GM12878 (cell line): ENCODE data around the gene UBTF. TPM values are rescaled to one million over a fixed set of nuclear protein-coding genes. Genes with fewer than 3 reads are reported as not detected.

Experiments
- ATAC-seq: fragments of 200-7000 bp; cut with Tn5 transposase; 3 replicates; pipeline ENCODE4 v1.9.1; 2020; ENCODE audit warnings: mild to moderate bottlenecking, moderate library complexity
- BruUV-seq: library from RNA; stranded (reverse); fragments of 400-500 nt; replicated peaks from 2 replicates; lab custom pipeline; 2021; lab: Mats Ljungman, UMichigan
- CTCF ChIA-PET: fragments of 300-600 bp; sonication (Branson Sonifier 250); formaldehyde crosslinking; extraction: SDS; loops from one replicate; lab custom pipeline; 2021; ENCODE audit warnings: inconsistent platforms; lab: Yijun Ruan, JAX
- POLR2A ChIA-PET: fragments of 350-600 bp; formaldehyde crosslinking; extraction: SDS; loops from one replicate; lab custom pipeline; 2021; ENCODE audit warnings: inconsistent platforms; lab: Charles Lee
- RAD21 ChIA-PET: fragments of 300-600 bp; sonication (Branson Sonifier 250); formaldehyde crosslinking; loops from one replicate; lab custom pipeline; 2023; ENCODE audit warnings: antibody characterized with exemption; ENCODE audit not compliant: unreplicated experiment; lab: Charles Lee
- SMC1A ChIA-PET: fragments of 300-600 bp; sonication (Branson Sonifier 250); formaldehyde crosslinking; loops from one replicate; lab custom pipeline; 2023; ENCODE audit not compliant: unreplicated experiment, uncharacterized antibody; lab: Charles Lee
- DNase-seq: peaks from one replicate; pipeline ENCODE4 v3.0.0-alpha.2; 2011; ENCODE audit warnings: low read depth, low spot score
- FAIRE-seq: peaks from 3 replicates; lab custom pipeline; 2011; peaks lifted over from hg19 to GRCh38; lab: Jason Lieb, UNC
- H2AFZ ChIP-seq: 2 replicates; pipeline ENCODE4 v1.6.0; 2011; ENCODE audit warnings: low read depth, low read length, control low read depth; ENCODE audit not compliant: control insufficient read depth
- H3K27ac ChIP-seq: 2 replicates; pipeline ENCODE4 v1.5.1; 2011; ENCODE audit warnings: control low read depth; ENCODE audit not compliant: control insufficient read depth, insufficient read depth
- H3K27me3 ChIP-seq, 2 experiments: replicated peaks in 1 of 2; 2 replicates each; pipeline versions ENCODE4 v1.6.0 to v1.6.1; 2011; ENCODE audit warnings: low read length in 1 of 2; ENCODE audit not compliant: control insufficient read depth in 2 of 2, insufficient read depth in 2 of 2
- H3K36me3 ChIP-seq, 2 experiments: 2 replicates each; pipeline ENCODE4 v1.5.1; 2011; ENCODE audit warnings: low read length in 1 of 2; ENCODE audit not compliant: control insufficient read depth in 2 of 2, insufficient read depth in 2 of 2
- H3K4me1 ChIP-seq: 2 replicates; pipeline ENCODE4 v1.6.1; 2011; ENCODE audit warnings: mild to moderate bottlenecking, low read length, moderate library complexity, mixed read lengths; ENCODE audit not compliant: control insufficient read depth, insufficient read depth
- H3K4me2 ChIP-seq: 2 replicates; pipeline ENCODE4 v1.6.0; 2011; ENCODE audit warnings: control low read depth; ENCODE audit not compliant: control insufficient read depth, insufficient read depth
- H3K4me3 ChIP-seq: fragments of 200-600 bp; sonication (generic); 2 replicates; pipeline ENCODE4 v1.5.1; 2016
- H3K79me2 ChIP-seq: 2 replicates; pipeline ENCODE4 v1.6.0; 2011; ENCODE audit warnings: low read length; ENCODE audit not compliant: control insufficient read depth, insufficient read depth
- H3K9ac ChIP-seq: 2 replicates; pipeline ENCODE4 v1.8.0; 2011; ENCODE audit warnings: low read length, control low read depth, mixed read lengths; ENCODE audit not compliant: control insufficient read depth, insufficient read depth
- H3K9me3 ChIP-seq: replicated peaks from 3 replicates; pipeline ENCODE4 v1.5.1; 2011; ENCODE audit warnings: mild to moderate bottlenecking, low read length; ENCODE audit not compliant: control insufficient read depth, insufficient read depth
- H4K20me1 ChIP-seq: 2 replicates; pipeline ENCODE4 v1.6.0; 2011; ENCODE audit not compliant: control insufficient read depth, insufficient read depth
- ATF7 ChIP-seq: fragments of 450-650 bp; IDR thresholded peaks from 2 replicates; pipeline ENCODE4 v1.6.1; 2016; ENCODE audit warnings: low read depth, mild to moderate bottlenecking
- CEBPB ChIP-seq, 2 experiments: fragments of 150-350 bp in 1 of 2; IDR thresholded peaks; 2 replicates each; pipeline ENCODE4 v1.6.1; 2012 to 2014; ENCODE audit warnings: low read depth in 2 of 2, low read length in 2 of 2, borderline replicate concordance in 1 of 2, inconsistent platforms in 1 of 2
- CHD2 ChIP-seq: IDR thresholded peaks from 2 replicates; pipeline ENCODE4 v1.6.1; 2011; ENCODE audit warnings: low read depth, low read length, improper control_type of control experiment, borderline replicate concordance
- CUX1 ChIP-seq: IDR thresholded peaks from 2 replicates; pipeline ENCODE4 v1.6.1; 2012; ENCODE audit warnings: improper control_type of control experiment, low read depth, low read length; ENCODE audit not compliant: insufficient replicate concordance
- ESRRA ChIP-seq: IDR thresholded peaks from 2 replicates; pipeline ENCODE4 v1.6.1; 2012; ENCODE audit warnings: mild to moderate bottlenecking, low read length, improper control_type of control experiment
- IKZF2 ChIP-seq, 2 experiments: fragments of 450-650 bp; IDR thresholded peaks; 2 replicates each; pipeline ENCODE4 v1.6.1; 2017; ENCODE audit warnings: mild to moderate bottlenecking in 2 of 2, moderate library complexity in 2 of 2
- PML ChIP-seq: IDR thresholded peaks from 2 replicates; pipeline ENCODE4 v1.6.1; 2012; ENCODE audit warnings: low read length, inconsistent platforms
- RUNX3 ChIP-seq: IDR thresholded peaks from 2 replicates; pipeline ENCODE4 v1.6.1; 2012; ENCODE audit warnings: low read length, inconsistent platforms
- SIN3A ChIP-seq: IDR thresholded peaks from 2 replicates; pipeline ENCODE4 v1.6.1; 2012; ENCODE audit warnings: low read depth, low read length, improper control_type of control experiment
- YY1 ChIP-seq: IDR thresholded peaks from 2 replicates; pipeline ENCODE4 v1.6.1; 2011; ENCODE audit warnings: low read depth, mild to moderate bottlenecking, low read length
- WGBS: methylation state at CpG from one replicate; pipeline ENCODE4 v1.1.6; 2016; ENCODE audit warnings: low lambda C conversion rate; ENCODE audit not compliant: insufficient replicate concordance, insufficient coverage; ENCODE audit errors: missing lambda C conversion rate; 5-methylcytosine and 5-hydroxymethylcytosine counted together
- in situ Hi-C: fragments of 300-500 bp; cut with MboI; formaldehyde crosslinking; loops from 9 replicates; pipeline ENCODE4 v1.14.3; 2018; ENCODE audit warnings: mixed read lengths
- intact Hi-C: fragments of 100-400 bp; cut with micrococcal nuclease; formaldehyde crosslinking; loops from one replicate; pipeline ENCODE4 v1.14.2; 2022; ENCODE audit not compliant: unreplicated experiment
- polyA plus RNA-seq, 11 experiments: library from polyadenylated mRNA; depleted of rRNA in 4 of 11; unstranded in 6 of 11; stranded (reverse) in 5 of 11; fragments of >200 nt; fragmentation: Nextera tagmentation in 4 of 11; fragmentation: Illumina TruSeq in 1 of 11; extraction: Ambion mirVana in 4 of 11; extraction: Trizol in 1 of 11; gene quantifications; 1 replicate in 1 of 11; 2 replicates in 10 of 11; pipeline versions ENCODE4 v1.2.1 to v1.2.3, GENCODE V29; 2011 to 2016; ENCODE audit warnings: inconsistent platforms in 2 of 11, missing spikeins in 2 of 11, low read depth in 1 of 11
- total RNA-seq, 4 experiments: library from RNA; depleted of rRNA in 3 of 4; stranded (reverse); fragments of >200 nt in 3 of 4; fragmentation: Illumina TruSeq in 1 of 4; extraction: Trizol in 1 of 4; gene quantifications; 2 replicates each; pipeline versions ENCODE4 v1.2.1 to v1.2.3, GENCODE V29; 2013 to 2021

The UBTF gene
- total and polyA plus RNA-seq, 10 of the 15 experiments (the other 5 are each of a cell fraction or from before 2014, with no cell fraction given), result 2.2 to 124 (median 79.6) TPM

GRCh38 chr17:44216694-44217093, 2.8 kb downstream of the UBTF start:
- H3K9me3 ChIP-seq, result no peaks in the 10 kb centered on the region
- H3K36me3 ChIP-seq, result peaks cover 25 to 32% of the 10 kb centered on the region in 2 experiments
- 0 out of 2 replicates have a peak, but pooled peaks have one; percentile 21 for TF ChIP-seq PML
- TF ChIP-seq YY1, result peak; percentile 54; the same call in 1 of the 2 replicates
- TF ChIP-seq IKZF2 (IDR thresholded peaks at IDR 0.05), result no peak
- CTCF ChIA-PET, result interaction anchor here (0.6 to 3.9 kb wide), 14 partner anchors 10 to 307 kb away, joined by 3 to 43 read pairs (median 6); partner anchors contain the start of genes ATXN7L3, FAM171A2, G6PC3 and GRN
- no TSS peak for BruUV-seq
- no peaks in the 10 kb centered on the region for H3K27me3 ChIP-seq
- peaks cover 62% of the 10 kb centered on the region for H3K79me2 ChIP-seq
- H2AFZ ChIP-seq, result no peak overlapping the region
- 0% methylated on average over 5 of the region's 5 CpGs for WGBS
- no peaks in the 10 kb centered on the region for H4K20me1 ChIP-seq
- peak overlapping the region; percentile 82 for H3K4me3 ChIP-seq
- ATAC-seq, result no peak
- peaks cover 16% of the 10 kb centered on the region for H3K4me1 ChIP-seq
- RAD21 ChIA-PET, result interaction anchor here (1.1 to 2.2 kb wide), 10 partner anchors 13 to 137 kb away, joined by 3 to 10 read pairs (median 4); partner anchors contain the start of genes ATXN7L3, GRN and SLC25A39
- in situ Hi-C loops, result loop anchor here (25.0 kb wide), 1 partner anchor 296 kb away; the partner anchor contains the start of gene GPATCH8
- no peak for FAIRE-seq
- H3K4me2 ChIP-seq, result peak overlapping the region; percentile 97
- intact Hi-C loops, result loop anchor here (10.0 kb wide), 1 partner anchor 288 kb away; the partner anchor contains the start of gene GPATCH8
- SMC1A ChIA-PET, result interaction anchor here (0.6 to 2.6 kb wide), 13 partner anchors 15 to 286 kb away, joined by 3 to 14 read pairs (median 5); partner anchors contain the start of genes GRN, SLC25A39 and TMUB2
- peak overlapping the region; percentile 77 for H3K9ac ChIP-seq
- no peak for DNase-seq
- POLR2A ChIA-PET, result interaction anchor here (0.7 to 3.0 kb wide), 8 partner anchors 15 to 287 kb away, joined by 3 to 30 read pairs (median 4); partner anchors contain the start of genes GPATCH8, GRN and SLC25A39
- peak overlapping the region; percentile 80 for H3K27ac ChIP-seq

GRCh38 chr17:44216173-44216572, 3.3 kb downstream of the UBTF start:
- BruUV-seq, result TSS peak; percentile 36
- intact Hi-C loops (loop anchor here (10.0 kb wide), 1 partner anchor 289 kb away; the partner anchor contains the start of gene GPATCH8), in situ Hi-C loops (loop anchor here (25.0 kb wide), 1 partner anchor 296 kb away; the partner anchor contains the start of gene GPATCH8)
- H3K4me3 ChIP-seq, result peak overlapping the region; percentile 82
- DNase-seq (peak; percentile 71), FAIRE-seq (peak; percentile 90), ATAC-seq (peak; percentile 63)
- H3K4me2 ChIP-seq, result peak overlapping the region; percentile 97
- H3K79me2 ChIP-seq, result peaks cover 57% of the 10 kb centered on the region
- peaks cover 25 to 37% of the 10 kb centered on the region in 2 experiments for H3K36me3 ChIP-seq
- ChIA-PET POLR2A (interaction anchor here (0.7 to 3.0 kb wide), 8 partner anchors 14 to 287 kb away, joined by 3 to 30 read pairs (median 4); partner anchors contain the start of genes GPATCH8 and GRN), CTCF (interaction anchor here (0.6 to 3.9 kb wide), 12 partner anchors 10 to 307 kb away, joined by 3 to 43 read pairs (median 6); partner anchors contain the start of genes ATXN7L3, FAM171A2, G6PC3 and GRN), RAD21 (interaction anchor here (1.1 to 2.2 kb wide), 9 partner anchors 12 to 137 kb away, joined by 3 to 10 read pairs (median 5); partner anchors contain the start of genes GRN and SLC25A39), SMC1A (interaction anchor here (0.6 to 2.6 kb wide), 12 partner anchors 15 to 286 kb away, joined by 3 to 14 read pairs (median 6); partner anchors contain the start of genes GRN, SLC25A39 and TMUB2)
- H3K27ac ChIP-seq, result peak overlapping the region; percentile 80
- no peaks in the 10 kb centered on the region for H3K27me3 ChIP-seq
- peak overlapping the region; percentile 77 for H3K9ac ChIP-seq
- 1% methylated on average over 5 of the region's 5 CpGs for WGBS
- H3K9me3 ChIP-seq, result no peaks in the 10 kb centered on the region
- no peak overlapping the region for H2AFZ ChIP-seq
- peaks cover 16% of the 10 kb centered on the region for H3K4me1 ChIP-seq
- no peaks in the 10 kb centered on the region for H4K20me1 ChIP-seq
- TF ChIP-seq CHD2 (no peak), ESRRA (no peak), ATF7 (peak; percentile 36; the same call in 1 of the 2 replicates), CUX1 (no peak), SIN3A (0 out of 2 replicates have a peak, but pooled peaks have one; percentile 16), RUNX3 (peak; percentile 82), CEBPB (IDR thresholded peaks at IDR 0.05; ENCODE audit: borderline replicate concordance in 1 of 2, low read depth in 2 of 2, low read length in 2 of 2) (no peak)
